Hypothalamus (tissue), 51 donors: Measurements from ENCODE around the gene DOCK4.
A peak's percentile ranks its signal among the peaks of the same experiment; 100 is the strongest.

Experiments
- DNase-seq, 51 donors: peaks; one replicate each; lab custom pipeline; 2025; lab: John Stamatoyannopoulos, UW

Gene DOCK4

DNA sequence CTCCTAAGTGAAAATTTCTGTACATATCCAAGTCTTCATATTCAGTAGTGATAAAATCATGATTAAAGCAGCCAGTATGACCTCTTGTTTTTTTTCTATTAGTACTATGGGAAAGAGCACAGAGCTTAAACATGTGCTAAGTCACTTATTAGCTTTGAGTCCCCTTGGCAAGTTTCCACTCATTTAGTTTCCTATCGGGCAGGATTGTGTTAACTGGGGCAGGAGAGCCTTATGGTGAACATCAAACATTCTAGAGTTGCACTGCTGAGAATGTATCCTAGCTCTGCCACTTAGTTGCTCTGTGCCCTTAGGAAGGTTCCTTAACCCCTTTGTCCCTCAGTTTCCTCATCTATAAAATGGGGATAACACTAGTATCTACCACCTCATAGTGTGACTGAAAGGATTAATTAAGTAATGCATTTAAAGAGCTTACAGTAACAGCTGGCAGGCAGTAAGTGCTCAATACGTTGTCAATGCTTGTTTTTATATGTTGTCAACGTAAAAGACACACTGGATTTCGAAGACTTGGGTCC, 117.6 kb downstream of the DOCK4 start:
- no peak for DNase-seq

DNA sequence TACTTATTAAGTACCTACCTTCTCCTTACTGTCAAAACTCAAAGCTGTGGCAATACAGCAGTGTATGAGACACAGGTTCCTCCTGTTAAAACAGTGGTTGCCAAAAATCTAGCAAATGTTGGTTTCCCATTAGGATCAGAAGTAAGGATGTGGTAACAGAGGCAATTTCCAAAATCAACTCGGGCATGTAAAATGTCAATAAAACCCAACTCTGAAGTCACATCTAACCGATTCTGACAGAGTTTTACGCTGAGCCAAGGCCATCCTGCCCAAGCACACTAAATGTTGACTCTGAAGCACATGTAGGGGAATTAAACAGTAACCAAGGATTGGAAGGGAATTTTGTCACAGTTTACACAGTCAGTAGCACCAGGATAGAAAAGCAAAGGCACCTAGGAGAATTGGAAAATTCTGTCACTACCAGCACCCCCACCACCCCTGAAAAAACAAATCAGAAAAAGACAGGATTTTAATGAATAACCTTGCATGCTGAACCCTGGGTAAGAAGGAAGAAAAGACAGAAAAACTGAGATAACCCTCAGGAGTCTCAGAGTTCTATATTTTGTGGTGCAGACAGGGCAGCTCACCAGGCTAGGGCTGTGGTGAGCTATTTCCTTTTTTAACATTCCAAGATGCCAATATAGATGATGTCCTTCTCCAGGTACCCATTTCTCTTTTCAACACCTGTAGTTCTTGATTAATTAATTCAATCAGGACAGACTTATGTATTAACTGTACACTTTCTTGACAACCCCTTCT, 119.5 kb downstream of the DOCK4 start:
- DNase-seq = no peak

DNA sequence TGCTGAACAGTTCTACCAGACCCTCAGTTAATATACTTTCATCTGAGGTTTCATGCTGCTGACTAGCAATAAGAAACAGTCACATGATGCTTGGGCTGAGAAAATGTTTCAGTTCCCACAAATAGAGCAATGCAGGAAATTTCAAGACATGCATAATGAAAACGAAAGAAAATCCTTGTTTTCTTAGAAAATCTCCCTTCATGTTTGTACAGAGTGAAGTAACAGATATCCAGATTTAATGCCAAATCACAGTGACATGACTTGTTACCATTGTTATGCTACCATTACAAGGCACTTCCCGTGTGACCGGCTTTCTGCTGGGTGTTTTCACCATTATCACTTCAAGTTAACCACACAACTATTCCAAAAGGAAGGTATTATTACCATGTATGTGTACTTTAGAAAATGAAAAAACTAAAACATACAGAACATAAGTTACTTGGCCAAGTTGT, 121.7 kb downstream of the DOCK4 start:
- DNase-seq = peak in 1 of 51 donors; percentile 29

DNA sequence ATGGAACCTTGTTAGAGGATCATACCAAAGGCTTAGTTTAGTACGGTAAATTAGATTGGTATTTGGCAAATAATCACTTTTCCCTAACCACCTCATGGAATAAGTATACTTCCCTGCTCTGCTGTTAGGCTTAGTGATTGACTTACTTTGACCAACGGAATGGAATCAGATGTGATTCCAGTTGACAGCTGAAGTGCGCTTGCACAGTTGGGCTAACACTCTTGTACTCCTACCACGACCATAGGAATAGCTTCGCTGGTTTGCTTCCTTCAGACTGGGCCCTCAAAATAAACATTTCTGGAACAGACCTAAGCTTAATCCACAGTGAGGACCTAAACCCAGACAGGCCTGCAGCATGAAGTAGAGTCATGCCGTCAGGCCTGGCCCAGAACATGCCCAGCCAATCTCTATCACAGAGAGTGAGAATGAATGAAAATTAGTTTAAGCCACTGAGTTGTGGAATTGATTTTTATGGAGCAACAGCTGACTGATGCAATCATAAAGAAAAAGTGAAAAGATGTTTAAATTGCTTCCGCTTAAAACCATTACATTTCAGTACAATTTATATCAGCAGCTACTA, 122.3 kb downstream of the DOCK4 start:
- DNase-seq = no peak

DNA sequence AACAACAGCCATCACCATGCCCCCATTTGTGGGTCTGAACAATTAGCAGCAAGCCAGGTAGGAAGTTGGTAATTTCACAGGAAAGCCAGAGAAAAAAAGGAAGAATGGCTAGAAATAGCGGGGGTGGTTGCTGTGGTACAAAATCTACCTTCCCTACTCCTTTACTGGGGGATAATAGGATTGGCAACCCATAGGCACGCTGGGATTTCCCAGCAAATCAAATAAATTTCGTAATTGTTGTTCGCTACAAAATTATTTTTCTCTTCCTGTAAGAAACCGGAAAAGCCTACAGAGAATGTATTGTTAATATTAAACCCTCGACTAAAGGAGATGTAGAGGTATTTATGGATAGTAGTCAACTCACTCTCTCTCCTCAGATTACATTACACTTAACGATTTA, 123.9 kb downstream of the DOCK4 start:
- no peak for DNase-seq

DNA sequence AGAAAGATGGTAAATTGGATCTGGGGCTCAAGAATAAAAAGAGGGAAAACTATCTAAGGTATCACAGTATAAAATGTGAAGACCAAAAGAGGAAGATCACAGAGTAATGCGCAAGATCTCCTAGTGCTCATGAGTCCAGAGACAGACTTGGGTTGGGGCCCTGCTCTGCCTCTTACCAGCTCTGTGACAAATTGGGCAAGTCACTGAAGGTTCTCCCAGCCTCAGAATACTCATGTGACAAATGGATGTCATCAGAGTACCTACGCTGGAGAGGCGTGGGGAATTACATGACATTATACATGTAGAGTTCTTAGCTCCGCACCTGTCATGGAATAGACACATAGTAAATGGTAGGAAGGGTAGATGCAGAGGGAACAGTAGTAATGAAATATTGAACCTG, 124.4 kb downstream of the DOCK4 start:
- peak in 2 of 51 donors; percentile 10 to 11 for DNase-seq

DNA sequence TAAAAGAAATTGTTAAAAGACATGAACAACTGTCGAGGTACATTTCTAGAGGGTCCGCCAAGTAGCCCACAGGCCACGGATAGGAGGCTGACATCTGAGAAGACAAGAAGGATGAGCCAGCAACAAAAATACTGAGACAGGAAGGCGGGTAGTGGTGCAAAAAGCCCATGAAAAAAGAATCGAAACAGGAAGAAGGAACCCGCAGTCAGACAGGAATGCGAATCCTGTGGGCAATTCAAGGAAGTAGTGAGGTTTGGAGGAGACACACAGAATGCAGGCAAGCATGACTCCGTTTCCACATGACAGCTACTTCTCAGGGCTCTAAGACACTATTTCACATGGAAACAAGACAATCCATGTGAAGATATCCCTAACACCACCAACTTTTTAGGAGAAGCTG, 125.2 kb downstream of the DOCK4 start:
- DNase-seq = peak in 4 of 51 donors; percentile 22 to 53 (median 36)

DNA sequence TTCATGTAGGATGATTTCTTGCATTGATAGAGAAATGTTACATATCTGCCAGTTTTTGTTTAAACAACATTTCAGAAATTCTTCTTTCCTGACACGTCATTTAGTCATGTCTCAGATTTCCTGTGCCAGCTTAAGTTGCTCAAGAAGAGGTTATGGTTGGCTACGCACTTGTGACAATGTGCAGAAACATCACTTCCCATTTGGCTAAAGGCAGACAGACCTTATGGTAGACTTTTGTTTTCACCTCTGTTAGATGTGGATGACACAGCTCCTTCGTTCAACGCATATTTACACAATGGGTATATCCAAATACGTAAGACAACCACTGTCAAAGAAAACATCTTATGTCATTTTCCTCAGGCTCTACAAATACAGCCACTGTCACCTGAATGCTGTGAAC, 125.8 kb downstream of the DOCK4 start:
- peak in 1 of 51 donors; percentile 6 for DNase-seq

DNA sequence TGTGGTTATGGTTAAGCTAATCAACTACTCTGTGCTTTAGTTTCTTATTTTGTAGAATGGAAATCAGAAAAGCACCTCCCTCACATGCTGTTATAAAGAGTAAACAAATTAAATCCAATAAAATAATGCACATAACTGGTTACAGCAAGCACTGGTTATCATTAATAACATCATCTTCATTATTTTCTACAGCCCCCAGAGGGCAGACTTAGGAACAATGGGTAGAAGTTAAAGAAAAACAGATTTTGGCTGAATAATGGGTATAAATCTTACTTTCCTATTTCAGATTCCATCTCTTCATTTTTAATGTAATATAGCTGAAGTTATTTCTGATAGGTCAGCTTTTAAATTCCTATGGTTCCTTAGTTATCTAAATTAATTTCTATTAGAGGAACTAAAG, 126.5 kb downstream of the DOCK4 start:
- DNase-seq = no peak

DNA sequence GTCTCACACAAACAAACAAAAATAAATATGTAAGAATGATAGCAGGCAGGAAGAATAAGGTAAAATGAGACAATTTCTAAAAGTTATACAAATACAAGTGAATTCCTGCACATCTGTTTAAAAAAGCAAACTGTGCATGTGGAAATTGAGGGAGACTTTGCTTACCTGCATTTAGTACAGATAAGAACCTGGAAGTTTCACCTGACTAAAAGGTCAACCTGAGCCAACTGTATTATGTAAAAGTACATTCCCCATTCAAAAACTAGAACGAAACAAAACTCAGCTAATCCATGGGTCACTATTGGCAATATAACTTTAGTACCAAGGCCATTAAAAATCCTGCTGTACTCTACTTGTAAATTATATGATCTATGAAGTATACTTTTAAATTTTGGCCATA, 127.1 kb downstream of the DOCK4 start:
- DNase-seq = no peak

DNA sequence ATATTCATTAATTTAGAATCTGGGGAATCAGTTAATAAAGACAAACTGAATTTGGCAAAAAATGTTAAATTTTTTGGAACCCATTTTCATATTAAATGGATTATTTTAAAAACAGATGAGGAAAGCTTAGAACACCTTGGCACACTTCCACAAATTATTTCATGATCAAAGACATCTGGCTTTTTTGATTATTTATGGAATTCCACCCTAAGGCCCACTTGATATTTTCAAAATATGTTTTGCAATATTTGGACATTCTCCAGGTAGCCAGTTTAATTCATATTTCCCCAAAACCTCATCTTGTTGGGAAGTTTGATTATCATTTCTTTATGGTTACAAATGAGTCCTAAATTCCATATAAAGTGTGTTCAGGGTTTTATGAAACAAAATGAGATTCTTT, 129.9 kb downstream of the DOCK4 start:
- no peak for DNase-seq

DNA sequence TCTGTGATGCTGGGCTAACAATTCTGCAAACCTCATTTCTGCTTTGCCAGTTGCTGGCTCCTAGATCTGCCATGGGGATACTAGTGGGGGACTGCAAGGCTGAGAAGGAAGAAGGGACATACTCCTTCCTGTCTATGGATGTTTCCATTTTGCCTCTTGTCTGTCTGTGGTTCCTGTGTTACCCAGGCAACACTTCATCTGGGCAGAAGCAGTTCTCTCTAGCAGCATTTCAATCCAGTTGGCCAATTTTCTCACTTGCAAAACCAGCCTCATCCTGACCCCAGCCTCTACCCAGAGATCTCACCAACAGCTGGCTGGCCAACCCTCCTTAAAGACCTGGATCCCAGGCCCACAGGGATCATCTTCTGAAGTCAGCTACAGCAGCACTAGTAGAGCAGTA, 131.7 kb downstream of the DOCK4 start:
- DNase-seq = no peak

DNA sequence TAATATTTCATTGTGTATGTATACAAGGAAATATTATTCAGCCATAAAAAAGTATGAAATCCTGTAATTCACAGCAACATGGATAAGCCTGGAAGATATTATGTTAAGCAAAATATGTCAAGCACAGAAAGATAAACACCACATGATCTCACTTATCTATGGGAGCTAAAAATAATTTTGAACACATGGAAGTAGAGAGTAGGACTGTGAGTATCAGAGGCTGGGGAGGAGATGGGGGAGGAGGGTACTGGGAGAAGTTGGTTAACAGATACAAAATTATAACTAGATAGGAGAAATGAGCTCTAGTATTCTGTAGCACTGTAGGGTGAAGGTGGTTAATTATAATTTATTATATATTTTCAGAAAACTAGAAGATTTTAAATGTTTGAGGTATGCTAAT, 132.7 kb downstream of the DOCK4 start:
- no peak for DNase-seq

DNA sequence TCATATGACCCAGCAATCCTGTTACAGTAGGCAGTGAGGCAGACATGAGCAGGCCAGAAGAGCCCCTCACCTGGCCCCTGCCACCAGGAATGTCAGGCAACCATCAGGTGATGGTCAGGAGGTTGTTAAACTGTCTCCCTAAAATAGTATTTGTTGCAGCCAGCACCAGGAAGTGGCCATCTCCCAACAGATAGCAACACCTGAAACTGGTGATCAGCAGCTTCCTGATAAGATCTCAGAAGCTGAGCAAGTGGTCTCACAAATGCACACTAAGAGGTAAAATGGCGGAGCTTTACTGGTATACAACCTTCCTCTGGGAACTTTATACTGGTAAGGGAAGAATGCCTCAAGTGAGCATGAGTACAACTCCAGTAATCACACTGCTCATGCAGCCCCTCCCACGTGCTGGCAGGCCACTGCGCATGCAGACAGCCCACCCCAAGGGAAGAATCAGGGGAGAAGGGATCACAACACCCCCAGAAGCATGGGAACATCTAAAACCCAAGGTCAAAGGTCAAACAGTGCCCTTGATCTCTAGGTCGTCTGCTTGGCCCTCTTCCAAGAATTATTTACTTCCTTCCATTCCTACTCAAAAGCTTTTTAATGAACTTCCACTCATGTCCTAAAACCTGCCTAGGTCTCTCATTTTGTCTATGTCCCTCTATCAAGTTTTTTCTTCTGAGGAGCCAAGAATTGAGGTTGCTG, 133.5 kb downstream of the DOCK4 start:
- no peak for DNase-seq

DNA sequence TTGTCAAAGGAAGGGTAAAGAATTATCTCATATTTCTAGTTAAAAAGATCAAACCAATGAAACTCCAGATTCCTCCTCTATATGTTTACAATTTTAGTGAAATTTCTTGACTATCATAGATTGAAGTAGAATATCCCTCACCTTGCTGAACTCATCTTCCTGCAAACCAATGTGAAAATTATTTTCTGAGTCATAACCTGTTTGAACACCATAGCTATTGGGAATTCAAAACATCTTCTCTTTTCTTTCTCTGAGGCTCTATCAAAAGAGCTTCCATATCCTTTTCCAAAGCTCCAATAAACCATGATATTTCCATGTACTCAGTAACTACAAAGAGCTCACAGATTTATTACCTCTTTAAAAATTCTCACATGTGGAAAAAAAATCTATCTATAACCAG, 134.3 kb downstream of the DOCK4 start:
- no peak for DNase-seq

DNA sequence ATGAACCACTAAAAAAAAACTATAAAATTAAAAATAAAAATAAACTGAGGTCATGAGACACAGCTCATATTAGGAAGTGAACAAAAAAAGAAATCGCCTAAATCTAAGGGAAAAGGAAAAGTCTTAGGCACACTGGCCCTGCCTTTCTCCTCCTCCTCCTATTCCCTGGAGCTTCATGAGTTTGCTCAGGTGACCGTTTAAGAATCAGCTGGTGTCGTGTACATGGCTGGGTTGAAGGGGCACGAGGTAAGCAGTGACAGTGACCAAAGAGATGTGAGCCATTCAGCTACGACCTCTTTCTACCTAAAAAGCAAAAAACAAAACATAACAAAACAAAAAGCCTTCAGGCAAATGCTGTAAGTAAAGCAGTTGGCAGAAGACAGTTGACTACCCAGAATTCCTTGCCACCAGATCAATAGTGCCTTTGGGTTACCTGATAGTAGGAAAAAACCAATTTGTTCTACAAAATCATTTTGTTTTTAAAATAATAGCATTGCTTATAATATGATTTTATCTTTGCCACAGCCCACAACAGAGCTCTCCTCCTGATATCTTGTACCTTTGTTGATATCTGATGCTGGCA, 135.4 kb downstream of the DOCK4 start:
- DNase-seq = no peak

DNA sequence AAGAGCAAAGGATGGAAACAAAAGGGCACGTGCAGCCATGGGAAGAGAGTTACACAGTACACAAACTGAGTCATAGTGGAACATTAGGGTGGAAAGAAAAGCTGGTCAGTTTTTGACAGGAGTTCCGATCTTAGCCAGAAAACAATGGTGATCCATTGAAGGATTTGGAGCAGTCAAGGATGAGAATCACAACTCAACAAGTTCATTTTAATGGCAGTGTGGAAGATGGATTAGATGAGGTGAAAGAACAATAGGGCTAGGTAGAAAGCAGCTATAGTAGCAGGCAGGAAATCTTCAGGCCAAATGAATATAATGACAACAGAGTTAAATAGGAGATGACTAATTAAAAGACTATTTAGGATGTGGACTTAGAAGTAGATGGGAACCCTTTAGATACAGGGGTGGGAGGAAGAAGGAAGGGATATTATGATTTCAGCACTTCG, 136.3 kb downstream of the DOCK4 start:
- no peak for DNase-seq

DNA sequence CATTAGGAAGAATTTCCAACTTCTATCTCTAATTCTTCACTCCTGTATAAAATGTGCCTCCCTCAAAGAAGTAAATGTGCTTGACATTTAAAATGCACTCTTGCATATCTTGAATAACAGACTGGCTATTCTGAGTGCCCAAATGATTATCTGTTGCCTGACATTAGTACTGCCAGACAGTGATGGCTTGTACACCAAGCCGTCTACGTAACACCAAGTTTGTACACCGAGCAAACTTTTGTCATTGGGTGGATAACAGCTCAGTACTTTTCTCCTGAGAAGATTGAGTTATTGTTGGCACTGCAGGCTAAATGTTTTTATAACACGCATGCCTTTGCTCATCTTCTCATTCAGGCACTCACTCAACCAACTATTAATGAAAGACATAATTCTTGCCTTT, 137.2 kb downstream of the DOCK4 start:
- no peak for DNase-seq

DNA sequence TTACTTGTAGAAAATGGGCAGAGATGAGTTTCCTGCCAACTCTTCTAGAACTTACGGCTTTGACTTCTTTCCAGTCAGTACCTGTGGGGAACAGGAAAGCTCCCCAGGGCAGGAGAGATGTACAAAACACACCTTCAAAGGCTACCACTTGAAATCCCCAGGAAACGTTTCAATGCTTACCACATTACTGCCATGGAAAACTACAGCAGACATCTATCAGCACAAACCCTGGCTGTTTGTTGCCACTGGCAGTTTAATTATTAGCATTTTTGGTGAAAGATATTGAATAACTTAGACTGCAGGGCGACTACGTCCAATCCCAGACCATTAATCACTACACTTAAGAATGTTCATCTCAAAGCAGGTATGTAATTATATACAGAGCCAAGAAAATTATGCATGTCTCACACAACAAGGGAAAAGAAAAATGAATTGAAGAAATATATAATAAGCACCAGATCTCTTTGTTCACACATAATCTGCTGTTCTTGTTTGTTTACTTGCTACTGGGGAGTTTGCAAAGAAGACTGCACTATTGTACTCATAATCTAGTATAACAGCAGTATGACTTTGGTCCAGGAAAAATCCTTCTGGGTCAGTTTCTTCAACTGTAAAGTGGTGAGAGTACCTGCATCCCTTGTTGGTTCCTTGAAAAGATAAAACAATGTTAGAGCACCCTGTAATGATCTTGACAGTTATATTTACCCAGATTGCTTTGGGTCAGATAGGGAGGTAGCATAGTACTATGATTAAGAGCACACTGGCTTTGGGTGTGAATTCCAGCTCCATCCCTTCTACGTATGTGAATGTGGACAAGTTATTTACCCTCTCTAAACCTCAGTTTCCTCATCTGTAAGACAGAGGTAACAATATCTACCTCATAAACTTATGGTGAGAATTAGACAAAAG, 138.3 kb downstream of the DOCK4 start:
- no peak for DNase-seq

DNA sequence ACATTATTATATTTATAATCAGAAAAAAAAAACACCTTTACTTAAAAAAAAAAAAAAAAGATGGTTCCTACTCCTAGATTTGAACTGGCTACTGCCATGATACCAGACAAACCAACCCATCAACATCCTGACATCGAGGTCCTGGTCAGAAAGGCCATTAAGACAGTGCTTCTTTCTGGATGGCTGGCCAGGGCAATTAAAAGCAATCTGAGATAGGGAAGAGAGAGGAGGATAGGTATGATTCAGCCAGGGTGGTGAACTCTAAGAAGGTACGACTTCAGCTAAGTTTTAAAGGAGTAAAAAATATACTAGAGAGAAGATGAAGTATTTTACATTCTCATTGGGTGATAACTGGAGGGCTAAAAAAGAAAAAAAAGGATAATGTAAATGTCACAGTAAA, 139.0 kb downstream of the DOCK4 start:
- no peak for DNase-seq
